AG10803 (cell line): Measurements from ENCODE around the gene IL20.

ENCODE experiments used
- DNase-seq: peaks from one replicate; pipeline ENCODE4 v3.0.0; 2010; ENCODE audit warnings: low read depth
- H3K4me3 ChIP-seq: 2 replicates; pipeline ENCODE4 v1.5.1; 2011; ENCODE audit warnings: mild to moderate bottlenecking, low read length, control low read depth
- CTCF ChIP-seq: conservative IDR thresholded peaks from 2 replicates; pipeline ENCODE4 v1.5.1; 2011; ENCODE audit warnings: mild to moderate bottlenecking, low read length, control low read depth, inconsistent platforms

Gene IL20

DNA sequence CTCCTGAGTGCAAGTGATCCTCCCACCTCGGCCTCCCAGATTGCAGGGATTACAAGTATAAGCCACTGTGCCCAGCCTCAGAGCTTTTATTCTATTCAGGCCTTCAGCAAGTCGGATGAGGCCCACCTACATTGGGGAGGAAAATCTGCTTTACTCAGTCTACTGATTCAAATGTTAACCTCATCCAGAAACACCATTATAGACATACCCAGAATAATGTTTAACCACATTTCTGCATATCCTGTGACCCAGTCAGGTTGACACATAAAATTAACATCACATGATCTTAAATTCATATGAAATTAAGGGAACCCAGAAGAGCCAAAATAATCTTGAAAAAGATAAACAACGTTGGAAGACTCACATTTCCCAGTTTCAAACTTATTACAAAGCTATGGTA, 14.9 kb downstream of the IL20 start:
- DNase-seq = no peak
- H3K4me3 ChIP-seq = no peak overlapping the region
- TF ChIP-seq CTCF = no peak

GRCh38 chr1:206882555-206882954, 17.1 kb downstream of the IL20 start:
- no peak overlapping the region for H3K4me3 ChIP-seq
- no peak for DNase-seq
- TF ChIP-seq CTCF = no peak

GRCh38 chr1:206883160-206883559, 17.7 kb downstream of the IL20 start:
- H3K4me3 ChIP-seq = no peak overlapping the region
- peak; percentile 38 for DNase-seq
- no peak for TF ChIP-seq CTCF

DNA sequence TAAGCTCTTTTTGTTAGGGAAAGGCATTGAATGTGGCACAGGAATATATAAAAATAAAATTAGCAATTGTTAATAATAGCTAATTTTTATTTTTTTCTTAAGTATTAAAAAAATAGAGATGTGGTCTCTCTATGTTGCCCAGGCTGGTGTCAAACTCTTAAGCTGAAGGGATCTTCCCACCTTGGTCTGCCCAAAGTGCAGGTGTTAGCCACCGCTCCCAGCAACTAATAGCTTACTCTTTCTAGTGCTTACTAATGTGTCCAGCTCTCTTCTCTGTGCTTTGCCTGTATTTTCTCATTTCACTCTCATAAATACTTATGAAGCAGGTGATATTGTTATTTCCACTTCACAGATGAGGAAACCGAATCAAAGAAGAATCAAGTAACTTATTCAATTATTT, 18.5 kb downstream of the IL20 start:
- DNase-seq = no peak

DNA sequence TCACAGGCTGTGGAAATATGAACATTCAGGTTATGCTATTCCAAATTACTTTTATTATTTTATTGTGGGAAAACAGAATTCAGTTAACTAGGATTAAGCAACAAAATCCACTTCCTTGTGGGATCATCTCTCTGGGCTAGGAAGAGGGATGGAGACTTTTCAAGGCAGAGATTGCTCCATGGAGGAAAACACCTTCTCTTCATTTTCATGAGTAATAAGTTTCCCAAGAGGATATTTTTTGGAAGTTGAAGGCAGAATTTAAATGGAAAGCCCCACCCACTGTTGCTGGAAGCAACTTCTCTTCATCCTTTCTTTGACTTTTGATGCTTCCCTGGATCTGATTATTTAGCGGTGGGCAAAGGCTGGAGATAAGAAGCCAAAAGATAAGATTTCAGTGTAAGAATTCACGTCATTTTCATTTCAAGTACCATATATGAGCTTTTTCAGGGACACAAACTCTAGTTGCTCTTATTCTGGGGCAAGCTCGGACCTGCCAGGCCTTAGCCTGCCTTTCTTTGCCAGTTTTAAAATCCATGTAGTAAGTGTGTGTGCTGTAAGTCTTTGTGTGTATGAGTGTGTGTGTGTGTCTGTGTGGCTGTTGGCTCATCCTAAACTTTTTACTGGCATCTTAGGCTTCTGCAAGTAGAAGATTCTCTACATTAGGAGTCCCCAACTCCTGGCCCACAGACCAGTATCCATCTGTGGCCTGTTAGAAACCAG, 20.1 kb downstream of the IL20 start:
- H3K4me3 ChIP-seq = no peak overlapping the region
- TF ChIP-seq CTCF = no peak
- peak; percentile 24 for DNase-seq

More for the DNA sequence above, 18.5 kb downstream of the IL20 start:
- no peak overlapping the region for H3K4me3 ChIP-seq
- TF ChIP-seq CTCF = no peak

DNA sequence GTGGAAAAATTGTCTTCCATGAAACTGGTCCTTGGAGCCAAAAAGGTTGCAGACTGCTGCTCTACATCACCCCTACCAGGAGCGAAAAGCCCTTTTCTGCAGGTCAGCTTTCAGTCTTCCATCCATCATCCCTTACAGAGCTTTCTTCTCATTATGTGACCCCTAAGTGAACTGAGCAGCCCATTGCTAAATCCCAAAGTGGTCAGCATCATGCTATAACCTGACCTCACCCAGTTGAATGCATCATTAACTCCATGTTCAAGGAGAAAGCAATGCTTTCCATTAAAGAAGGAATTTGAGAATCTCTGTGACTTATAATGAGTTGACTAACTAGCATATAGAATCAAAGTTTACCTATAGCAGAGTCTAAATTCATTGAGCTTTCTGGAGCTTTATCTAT, 21.4 kb downstream of the IL20 start:
- no peak for DNase-seq
- no peak for TF ChIP-seq CTCF
- H3K4me3 ChIP-seq = no peak overlapping the region

DNA sequence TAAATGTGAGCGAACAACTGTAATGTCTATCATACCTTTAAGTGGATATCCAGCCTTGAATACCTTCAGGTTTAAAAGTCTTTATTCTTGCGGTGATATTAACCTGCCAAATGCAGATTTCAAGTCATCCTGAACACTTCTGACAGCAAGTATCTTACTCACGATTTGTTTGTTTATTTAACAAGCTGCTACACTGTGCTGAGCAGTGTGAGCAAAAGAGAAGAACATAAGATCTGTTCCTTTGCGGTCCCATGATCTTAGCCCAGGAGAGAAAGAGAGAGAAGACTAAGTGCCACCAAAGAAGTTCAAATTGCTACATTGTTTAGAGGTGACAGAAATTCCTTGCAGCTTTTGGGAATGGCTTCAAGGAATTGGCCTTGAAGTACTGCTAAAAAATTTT, 22.3 kb downstream of the IL20 start:
- no peak overlapping the region for H3K4me3 ChIP-seq
- no peak for DNase-seq
- TF ChIP-seq CTCF = no peak
